Colonic mucosa (tissue), 4 donors: ENCODE measurements around the gene RBM7. TPM values are rescaled to one million over a fixed set of nuclear protein-coding genes. Genes with fewer than 3 reads are reported as not detected.
A peak's percentile ranks its signal among the peaks of the same experiment; 100 is the strongest.

ENCODE experiments used
- DNase-seq: peaks from one replicate; pipeline ENCODE4 v3.0.0-alpha.2; 2020
- H3K27ac ChIP-seq: fragments of 200-600 bp; one replicate; pipeline ENCODE4 v1.8.0; 2021
- H3K27me3 ChIP-seq: fragments of 200-600 bp; one replicate; pipeline ENCODE4 v1.8.0; 2021
- H3K36me3 ChIP-seq: fragments of 200-600 bp; one replicate; pipeline ENCODE4 v1.8.0; 2021
- H3K4me1 ChIP-seq: fragments of 200-600 bp; one replicate; pipeline ENCODE4 v1.8.0; 2021; ENCODE audit warnings: mild to moderate bottlenecking
- H3K4me3 ChIP-seq: fragments of 200-600 bp; one replicate; pipeline ENCODE4 v1.8.0; 2021
- H3K9ac ChIP-seq, 2 donors: one replicate each; pipeline ENCODE4 v1.7.0; 2013; ENCODE audit warnings: control low read depth in 2 of 2, low read depth in 2 of 2, low read length in 2 of 2
- H3K9me3 ChIP-seq: fragments of 200-600 bp; one replicate; pipeline ENCODE4 v1.8.0; 2021
- intact Hi-C: fragments of 100-400 bp; cut with DNase I; formaldehyde crosslinking; loops from one replicate; pipeline ENCODE4 v1.14.1; 2022
- total RNA-seq, 2 donors: library from RNA; stranded (reverse); fragmentation: NEBNext Ultra II Directional in 1 of 2; extraction: Animal tissue kit (Norgen Biotek cat#: 25700) in 1 of 2; gene quantifications; one replicate each; pipeline ENCODE4 v1.2.1, GENCODE V29; 2021
- TF ChIP-seq, protein P1 (sequence below): fragments of 200-600 bp; IDR thresholded peaks from one replicate; pipeline ENCODE4 v1.8.0; 2022; ENCODE audit warnings: antibody characterized with exemption, mild to moderate bottlenecking
- donor health status: healthy.
- donor health status: DM: no; HTN: no; CAD: no.
- donor health status: DM: no; HTN: no; CAD: no.

The RBM7 gene
- total RNA-seq, 2 donors from 2014 or later: 28.3 to 41.1 TPM

DNA sequence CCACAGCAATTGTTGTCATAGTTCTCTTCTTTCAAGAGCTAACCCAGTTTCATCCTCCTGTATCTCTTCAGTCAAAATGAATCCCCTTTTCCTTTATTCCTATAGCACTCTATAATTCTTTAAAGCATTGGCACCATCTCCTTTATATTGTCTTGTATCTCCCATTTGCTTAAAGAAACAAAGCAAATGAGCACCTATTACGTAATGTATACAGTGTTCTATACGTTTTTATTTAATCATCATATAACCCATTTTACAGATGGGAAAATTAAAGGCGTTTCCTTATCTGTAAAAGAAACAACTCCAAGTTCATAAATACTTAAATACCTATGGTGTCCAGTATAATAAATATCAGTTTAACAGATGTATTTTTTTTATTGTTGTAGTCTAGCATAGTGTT is 32.4 kb downstream of the RBM7 start:
- no peaks in the 10 kb centered on the region for H3K36me3 ChIP-seq
- no peaks in the 10 kb centered on the region for H3K27me3 ChIP-seq
- intact Hi-C loops: no loop called here
- no peak overlapping the region for H3K9ac ChIP-seq
- no peaks in the 10 kb centered on the region for H3K4me1 ChIP-seq
- H3K9me3 ChIP-seq: no peaks in the 10 kb centered on the region
- TF ChIP-seq, protein P1, sequence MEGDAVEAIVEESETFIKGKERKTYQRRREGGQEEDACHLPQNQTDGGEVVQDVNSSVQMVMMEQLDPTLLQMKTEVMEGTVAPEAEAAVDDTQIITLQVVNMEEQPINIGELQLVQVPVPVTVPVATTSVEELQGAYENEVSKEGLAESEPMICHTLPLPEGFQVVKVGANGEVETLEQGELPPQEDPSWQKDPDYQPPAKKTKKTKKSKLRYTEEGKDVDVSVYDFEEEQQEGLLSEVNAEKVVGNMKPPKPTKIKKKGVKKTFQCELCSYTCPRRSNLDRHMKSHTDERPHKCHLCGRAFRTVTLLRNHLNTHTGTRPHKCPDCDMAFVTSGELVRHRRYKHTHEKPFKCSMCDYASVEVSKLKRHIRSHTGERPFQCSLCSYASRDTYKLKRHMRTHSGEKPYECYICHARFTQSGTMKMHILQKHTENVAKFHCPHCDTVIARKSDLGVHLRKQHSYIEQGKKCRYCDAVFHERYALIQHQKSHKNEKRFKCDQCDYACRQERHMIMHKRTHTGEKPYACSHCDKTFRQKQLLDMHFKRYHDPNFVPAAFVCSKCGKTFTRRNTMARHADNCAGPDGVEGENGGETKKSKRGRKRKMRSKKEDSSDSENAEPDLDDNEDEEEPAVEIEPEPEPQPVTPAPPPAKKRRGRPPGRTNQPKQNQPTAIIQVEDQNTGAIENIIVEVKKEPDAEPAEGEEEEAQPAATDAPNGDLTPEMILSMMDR: no peak
- no peak overlapping the region for H3K27ac ChIP-seq
- DNase-seq: no peak
- no peak overlapping the region for H3K4me3 ChIP-seq

DNA sequence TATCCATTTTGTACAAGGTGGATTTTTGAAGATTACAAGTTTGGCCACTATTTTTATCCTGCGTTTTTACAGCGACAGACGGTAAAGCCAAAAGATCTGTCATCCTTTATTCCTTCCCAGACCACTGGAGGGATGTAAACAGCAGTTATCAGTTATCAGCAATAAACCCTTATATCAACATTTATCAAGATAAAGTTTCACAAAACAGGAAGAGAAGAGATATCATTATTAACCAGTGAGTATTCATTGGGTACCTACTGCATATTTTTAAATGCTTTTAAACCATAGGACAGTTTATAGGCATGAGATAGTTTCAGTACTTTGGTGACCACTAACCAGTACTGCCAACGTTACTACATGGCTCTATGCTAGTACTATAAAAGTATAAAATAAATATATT is 32.9 kb downstream of the RBM7 start:
- no peaks in the 10 kb centered on the region for H3K36me3 ChIP-seq
- no peak overlapping the region for H3K27ac ChIP-seq
- no peaks in the 10 kb centered on the region for H3K27me3 ChIP-seq
- H3K4me1 ChIP-seq: no peaks in the 10 kb centered on the region
- H3K4me3 ChIP-seq: no peak overlapping the region
- TF ChIP-seq, protein P1: no peak
- no peak for DNase-seq
- no peaks in the 10 kb centered on the region for H3K9me3 ChIP-seq
- intact Hi-C loops: no loop called here
- no peak overlapping the region for H3K9ac ChIP-seq

DNA sequence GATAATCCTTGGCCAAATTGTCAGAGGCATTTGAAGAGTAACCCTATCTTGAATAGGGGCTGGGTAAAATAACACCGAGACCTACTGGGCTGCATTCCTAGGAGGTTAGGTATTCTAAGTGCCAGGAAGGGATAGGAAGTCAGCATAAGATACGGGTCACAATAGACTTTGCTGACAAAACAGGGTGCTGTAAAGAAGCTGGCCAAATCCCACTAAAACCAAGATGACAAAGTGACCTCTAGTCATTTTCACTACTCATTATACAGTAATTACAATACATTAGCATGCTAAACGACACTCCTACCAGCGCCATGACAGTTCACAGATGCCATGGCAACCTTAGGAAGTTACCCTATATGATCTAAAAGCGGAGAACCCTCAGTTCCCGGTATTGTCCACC is 37.8 kb downstream of the RBM7 start:
- Histone ChIP-seq H3K9ac (no peak overlapping the region), H3K36me3 (no peaks in the 10 kb centered on the region), H3K4me3 (no peak overlapping the region), H3K27ac (no peak overlapping the region), H3K27me3 (no peaks in the 10 kb centered on the region), H3K9me3 (no peaks in the 10 kb centered on the region), H3K4me1 (peaks cover 4% of the 10 kb centered on the region)
- intact Hi-C loops: loop anchor here (5.0 kb wide), 1 partner anchor 36 kb away; the partner anchor contains the start of genes C11orf71 and RBM7
- no peak for DNase-seq
- TF ChIP-seq, protein P1: no peak

DNA sequence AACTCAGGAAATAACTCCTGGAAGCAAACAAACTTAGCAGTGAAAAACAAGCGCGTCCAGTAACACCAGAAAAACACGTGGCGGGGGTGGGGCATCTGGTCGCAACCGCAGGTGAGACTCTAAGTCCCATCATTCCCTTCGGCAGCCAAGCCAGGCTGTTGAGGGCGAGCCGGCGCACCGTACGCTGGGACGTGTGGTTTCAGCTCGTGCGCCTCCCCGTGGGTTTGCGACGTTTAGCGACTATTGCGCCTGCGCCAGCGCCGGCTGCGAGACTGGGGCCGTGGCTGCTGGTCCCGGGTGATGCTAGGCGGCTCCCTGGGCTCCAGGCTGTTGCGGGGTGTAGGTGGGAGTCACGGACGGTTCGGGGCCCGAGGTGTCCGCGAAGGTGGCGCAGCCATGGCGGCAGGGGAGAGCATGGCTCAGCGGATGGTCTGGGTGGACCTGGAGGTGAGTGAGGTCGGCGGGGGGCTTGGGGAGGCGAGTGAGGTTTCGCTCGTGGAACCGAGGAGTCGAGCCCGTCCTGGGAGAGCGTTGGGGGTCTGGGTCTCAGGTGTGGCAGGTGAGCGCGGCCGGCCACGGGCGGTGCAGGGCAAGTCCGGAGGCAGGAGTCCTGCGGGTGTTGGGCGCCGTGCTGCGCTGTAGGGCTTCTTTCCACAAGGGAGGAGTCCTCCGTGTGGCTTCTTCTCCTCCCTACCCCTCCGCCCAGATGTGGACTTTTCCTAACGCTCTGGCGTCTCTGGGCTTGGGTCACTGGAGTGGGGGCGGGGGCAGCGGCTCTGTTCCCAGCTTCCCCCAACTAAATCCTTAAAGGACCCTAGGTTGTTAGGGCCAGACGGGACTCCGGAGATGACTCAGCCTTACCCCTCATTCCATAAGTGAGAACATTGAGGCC is 39.0 kb downstream of the RBM7 start, which contains the start of gene REXO2:
REXO2 (plus strand) TSS at position 239 of the 892 bp plus-strand sequence; CDS start at position 301, 62 bp downstream.
- TF ChIP-seq, protein P1: no peak
- H3K27ac ChIP-seq: peak within 1 kb of the TSS; percentile 61

DNA sequence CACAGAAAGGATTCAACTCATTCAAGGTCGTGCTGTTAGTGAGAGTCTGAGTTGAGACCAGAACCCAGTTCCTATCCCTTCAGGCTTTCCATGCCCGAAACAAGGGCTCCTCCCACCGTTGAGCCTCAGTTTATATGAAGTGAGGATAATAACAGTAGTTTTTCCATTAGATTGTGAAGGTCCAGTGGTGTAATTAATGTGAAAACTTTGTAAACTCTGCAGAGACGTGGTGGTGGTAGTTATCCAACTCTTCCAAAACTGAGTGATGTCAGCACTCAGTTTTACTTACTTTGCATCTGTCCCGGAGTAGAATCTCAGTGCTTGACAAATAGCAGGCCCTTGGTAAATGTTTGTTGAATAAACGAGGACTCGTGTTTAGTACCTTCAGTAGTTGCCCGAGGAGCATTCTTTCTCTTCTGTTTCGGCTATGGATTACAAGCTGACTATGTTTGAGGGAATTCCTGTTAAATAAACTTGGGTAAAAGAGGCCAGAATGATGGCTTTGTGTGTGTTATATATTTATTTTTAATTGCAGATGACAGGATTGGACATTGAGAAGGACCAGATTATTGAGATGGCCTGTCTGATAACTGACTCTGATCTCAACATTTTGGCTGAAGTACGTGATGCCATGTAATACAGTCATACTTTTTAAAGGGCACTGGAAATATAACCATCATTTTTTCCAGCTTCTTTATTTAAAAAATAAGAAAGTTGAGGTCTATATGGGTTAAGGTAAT is 39.8 kb downstream of the RBM7 start:
- Histone ChIP-seq H3K9me3 (no peaks in the 10 kb centered on the region), H3K27ac (peak overlapping the region; percentile 61), H3K4me1 (peaks cover 4% of the 10 kb centered on the region), H3K36me3 (no peaks in the 10 kb centered on the region), H3K27me3 (no peaks in the 10 kb centered on the region), H3K9ac (peak overlapping the region; percentile 84 to 90), H3K4me3 (peak overlapping the region; percentile 93)
- no peak for DNase-seq
- intact Hi-C loops: no loop called here
- TF ChIP-seq, protein P1: no peak

More for the DNA sequence above, 39.0 kb downstream of the RBM7 start, which contains the start of gene REXO2:
- H3K4me1 ChIP-seq: peaks cover 4% of the 10 kb centered on the region
- no peaks in the 10 kb centered on the region for H3K36me3 ChIP-seq
- H3K4me3 ChIP-seq: peak within 1 kb of the TSS; percentile 93
- H3K27me3 ChIP-seq: no peaks in the 10 kb centered on the region
- DNase-seq: peak; percentile 98
- no peaks in the 10 kb centered on the region for H3K9me3 ChIP-seq
- peak within 1 kb of the TSS; percentile 84 to 90 for H3K9ac ChIP-seq
- intact Hi-C loops: loop anchor here (5.0 kb wide), 1 partner anchor 37 kb away; the partner anchor contains the start of genes C11orf71 and RBM7
